T-helper 1 cell treated with Interleukin-12 subunit alpha and Interleukin-12 subunit beta and Interleukin-4 antibody, amounts not matched to agents 30 ng/mL and 1 ng/mL, for 36 hours (primary cell): ENCODE measurements around the gene NUDT17. TPM values are rescaled to one million over a fixed set of nuclear protein-coding genes. Genes with fewer than 3 reads are reported as not detected.

Experiments
- intact Hi-C: fragments of 100-400 bp; cut with micrococcal nuclease; formaldehyde crosslinking; loops from one replicate; pipeline ENCODE4 v1.15.1; 2024
- total RNA-seq: library from RNA; stranded (reverse); gene quantifications from 2 replicates; pipeline ENCODE4 v1.2.3, GENCODE V29; 2022

The NUDT17 gene
- total RNA-seq, 1 donor from 2014 or later = 2.9 TPM

- intact Hi-C loops = loop anchor here (1.0 to 2.0 kb wide), 3 partner anchors 65 to 131 kb away; partner anchors contain the start of gene PEX11B
Measured at GRCh38 chr1:145846201-145846612, 777 bp downstream of the NUDT17 start.

- intact Hi-C loops = loop anchor here (2.0 kb wide), 2 partner anchors 67 to 71 kb away; partner anchors contain the start of gene PEX11B
Measured at GRCh38 chr1:145847827-145848226, 2.4 kb downstream of the NUDT17 start.

- intact Hi-C loops = no loop called here
Measured at GRCh38 chr1:145849356-145850160, 4.1 kb downstream of the NUDT17 start.

GRCh38 chr1:145855426-145855948, 10.1 kb downstream of the NUDT17 start:
- intact Hi-C loops = loop anchor here (5.0 kb wide), 1 partner anchor 157 kb away; no protein-coding TSS in a partner anchor

GRCh38 chr1:145857170-145857569, 11.7 kb downstream of the NUDT17 start:
- intact Hi-C loops = loop anchor here (5.0 kb wide), 1 partner anchor 155 kb away; no protein-coding TSS in a partner anchor

GRCh38 chr1:145858238-145858900, 12.9 kb downstream of the NUDT17 start:
- intact Hi-C loops = loop anchor here (2.0 to 5.0 kb wide), 9 partner anchors 14 to 180 kb away; partner anchors contain the start of genes ANKRD34A, NUDT17, PEX11B and POLR3C

GRCh38 chr1:145858901-145859490, 13.6 kb downstream of the NUDT17 start, which contains the start of gene PIAS3:
Gene PIAS3 (minus strand): TSS chr1:145859081. CDS start chr1:145858990, 91 bp downstream.
- intact Hi-C loops = loop anchor here (2.0 to 5.0 kb wide), 9 partner anchors 14 to 180 kb away; partner anchors contain the start of genes ANKRD34A, NUDT17, PEX11B and POLR3C

- intact Hi-C loops = loop anchor here (1.0 to 5.0 kb wide), 10 partner anchors 15 to 179 kb away; partner anchors contain the start of genes ANKRD34A, ANKRD35, NUDT17 and PEX11B
Measured at GRCh38 chr1:145859491-145860023, 14.1 kb downstream of the NUDT17 start.

GRCh38 chr1:145863282-145864018, 18.0 kb downstream of the NUDT17 start:
- intact Hi-C loops = no loop called here

GRCh38 chr1:145868232-145868631, 22.8 kb downstream of the NUDT17 start:
- intact Hi-C loops = no loop called here

- intact Hi-C loops = no loop called here
Measured at GRCh38 chr1:145871994-145872924, 26.8 kb downstream of the NUDT17 start.

- intact Hi-C loops = no loop called here
Measured at GRCh38 chr1:145874646-145875045, 29.2 kb downstream of the NUDT17 start.

- intact Hi-C loops = no loop called here
Measured at GRCh38 chr1:145877923-145878486, 32.6 kb downstream of the NUDT17 start.

GRCh38 chr1:145878724-145879123, 33.3 kb downstream of the NUDT17 start:
- intact Hi-C loops = no loop called here

GRCh38 chr1:145879775-145880174, 34.3 kb downstream of the NUDT17 start:
- intact Hi-C loops = no loop called here

- intact Hi-C loops = loop anchor here (1.0 to 2.0 kb wide), 5 partner anchors 24 to 80 kb away; partner anchors contain the start of genes ANKRD34A, LIX1L, PEX11B and POLR3GL
Measured at GRCh38 chr1:145884675-145885074, 39.2 kb downstream of the NUDT17 start.

- intact Hi-C loops = loop anchor here (1.0 to 2.0 kb wide), 6 partner anchors 26 to 78 kb away; partner anchors contain the start of genes ANKRD34A, LIX1L, NUDT17 and PEX11B
Measured at GRCh38 chr1:145885738-145886287, 40.4 kb downstream of the NUDT17 start, which contains the start of gene ANKRD35. Gene ANKRD35 (minus strand): TSS chr1:145885866. CDS start chr1:145885758, 108 bp downstream.

- intact Hi-C loops = loop anchor here (1.0 kb wide), 1 partner anchor 41 kb away; the partner anchor contains the start of gene NUDT17
Measured at GRCh38 chr1:145886390-145886789, 41.0 kb downstream of the NUDT17 start.
